ENCODE results near the gene PPP1R37.
"Not testable (repeated sequence)": the region's sequence is repeated elsewhere in the genome, so short reads cannot be mapped to it uniquely, and the experiment has no call there.

PPP1R37 gene

GRCh38 chr19:45096700-45097099 is 3.7 kb downstream of the PPP1R37 start:
- DNase-seq = no peak

- no peak for DNase-seq
Observed at GRCh38 chr19:45097450-45097775, 4.4 kb downstream of the PPP1R37 start.

GRCh38 chr19:45097776-45098520 is 5.0 kb downstream of the PPP1R37 start:
- peak; percentile 50 for DNase-seq

- DNase-seq = no peak
Observed at GRCh38 chr19:45098521-45099466, 5.8 kb downstream of the PPP1R37 start.

- DNase-seq = no peak
Observed at GRCh38 chr19:45099467-45100191, 6.7 kb downstream of the PPP1R37 start.

GRCh38 chr19:45100201-45100600 is 7.2 kb downstream of the PPP1R37 start:
- DNase-seq = no peak

- DNase-seq = no peak
Observed at GRCh38 chr19:45100846-45101252, 7.9 kb downstream of the PPP1R37 start.

- DNase-seq = no peak
Observed at GRCh38 chr19:45101806-45102205, 8.8 kb downstream of the PPP1R37 start.

- no peak for DNase-seq
Observed at GRCh38 chr19:45102481-45102880, 9.5 kb downstream of the PPP1R37 start.

GRCh38 chr19:45103156-45103507 is 10.2 kb downstream of the PPP1R37 start:
- DNase-seq = no peak

GRCh38 chr19:45103508-45104319 is 10.7 kb downstream of the PPP1R37 start:
- no peak for DNase-seq

- no peak for DNase-seq
Observed at GRCh38 chr19:45104658-45105349, 11.8 kb downstream of the PPP1R37 start.

GRCh38 chr19:45106363-45106762 is 13.4 kb downstream of the PPP1R37 start:
- not testable (repeated sequence) for DNase-seq

- DNase-seq = no peak
Observed at GRCh38 chr19:45107621-45108150, 14.7 kb downstream of the PPP1R37 start.

GRCh38 chr19:45110851-45111266 is 17.9 kb downstream of the PPP1R37 start:
- peak; percentile 53 for DNase-seq

GRCh38 chr19:45112111-45112827 is 19.3 kb downstream of the PPP1R37 start:
- DNase-seq = no peak

GRCh38 chr19:45113628-45114027 is 20.6 kb downstream of the PPP1R37 start:
- no peak for DNase-seq

- no peak for DNase-seq
Observed at GRCh38 chr19:45114116-45114515, 21.1 kb downstream of the PPP1R37 start.

- no peak for DNase-seq
Observed at GRCh38 chr19:45115809-45116615, 23.0 kb downstream of the PPP1R37 start.

- DNase-seq = peak; percentile 69
Observed at GRCh38 chr19:45117167-45117594, 24.2 kb downstream of the PPP1R37 start.
